Progenitor cell of endocrine pancreas (in vitro differentiated cells): Measurements from ENCODE around the gene OR6M1. TPM values are rescaled to one million over a fixed set of nuclear protein-coding genes. Genes with fewer than 3 reads are reported as not detected.

Experiments used
- DNase-seq: peaks from one replicate; pipeline ENCODE4 v3.0.0; 2021; ENCODE audit warnings: low spot score; ENCODE audit not compliant: unreplicated experiment
- H3K27ac Mint-ChIP-seq: 2 replicates; pipeline ENCODE4 v1.8.0; 2021; ENCODE audit warnings: mild to moderate bottlenecking, moderate library complexity, mixed read lengths
- H3K27me3 Mint-ChIP-seq: 2 replicates; pipeline ENCODE4 v1.8.0; 2021; ENCODE audit warnings: mixed read lengths
- H3K36me3 Mint-ChIP-seq: 2 replicates; pipeline ENCODE4 v1.8.0; 2022; ENCODE audit warnings: mixed read lengths; ENCODE audit not compliant: insufficient read depth
- H3K4me1 Mint-ChIP-seq: 2 replicates; pipeline ENCODE4 v1.8.0; 2021; ENCODE audit warnings: low read depth, mixed read lengths
- H3K4me3 Mint-ChIP-seq: 2 replicates; pipeline ENCODE4 v1.8.0; 2021; ENCODE audit warnings: low read depth, mild to moderate bottlenecking, moderate library complexity, mixed read lengths
- H3K9me3 Mint-ChIP-seq: 2 replicates; pipeline ENCODE4 v1.8.0; 2021; ENCODE audit warnings: low read depth, mixed read lengths
- CTCF ChIP-seq: fragments of 200-600 bp; sonication (generic); IDR thresholded peaks from one replicate; pipeline ENCODE4 v1.5.0; 2021; ENCODE audit warnings: antibody characterized with exemption, mild to moderate bottlenecking; ENCODE audit not compliant: unreplicated experiment
- long read RNA-seq: library from polyadenylated mRNA; unstranded; transcript quantifications from one replicate; pipeline ENCODE4 v2.0.0, GENCODE V29; 2020
- total RNA-seq: library from RNA; stranded (reverse); gene quantifications from 2 replicates; pipeline ENCODE4 v1.2.1, GENCODE V29; 2021

Gene OR6M1, protein sequence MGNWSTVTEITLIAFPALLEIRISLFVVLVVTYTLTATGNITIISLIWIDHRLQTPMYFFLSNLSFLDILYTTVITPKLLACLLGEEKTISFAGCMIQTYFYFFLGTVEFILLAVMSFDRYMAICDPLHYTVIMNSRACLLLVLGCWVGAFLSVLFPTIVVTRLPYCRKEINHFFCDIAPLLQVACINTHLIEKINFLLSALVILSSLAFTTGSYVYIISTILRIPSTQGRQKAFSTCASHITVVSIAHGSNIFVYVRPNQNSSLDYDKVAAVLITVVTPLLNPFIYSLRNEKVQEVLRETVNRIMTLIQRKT
- total RNA-seq = not detected in 2 replicates
- long read RNA-seq = 0 reads

DNA sequence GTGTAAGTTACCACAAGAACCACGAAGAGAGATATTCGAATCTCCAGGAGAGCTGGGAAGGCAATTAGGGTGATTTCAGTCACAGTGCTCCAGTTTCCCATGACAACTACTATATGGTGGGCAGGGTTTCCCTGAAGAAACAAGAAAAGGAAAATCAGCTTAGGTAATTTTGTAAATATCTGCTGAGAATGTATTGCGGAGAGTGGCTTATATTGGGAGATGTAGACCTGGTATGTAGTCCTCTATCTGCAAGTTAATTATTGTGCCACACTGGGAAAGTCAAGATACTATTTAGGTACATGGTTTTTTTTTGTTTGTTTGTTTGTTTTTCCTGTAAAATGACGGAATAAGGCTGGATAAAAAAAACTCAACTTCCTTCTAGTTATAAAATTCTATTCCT lies at the start of gene OR6M1:
TSS of gene OR6M1 (minus strand) at position 101 of the 400 bp plus-strand sequence. CDS start at position 101, 0 bp downstream.
- no peaks in the 10 kb centered on the region for H3K9me3 Mint-ChIP-seq
- no peak for DNase-seq
- H3K27me3 Mint-ChIP-seq = no peaks in the 10 kb centered on the region
- no peak for TF ChIP-seq CTCF
- H3K4me1 Mint-ChIP-seq = no peaks in the 10 kb centered on the region
- no peaks in the 10 kb centered on the region for H3K36me3 Mint-ChIP-seq
- no peak within 1 kb of the TSS for H3K27ac Mint-ChIP-seq
- no peak within 1 kb of the TSS for H3K4me3 Mint-ChIP-seq

DNA sequence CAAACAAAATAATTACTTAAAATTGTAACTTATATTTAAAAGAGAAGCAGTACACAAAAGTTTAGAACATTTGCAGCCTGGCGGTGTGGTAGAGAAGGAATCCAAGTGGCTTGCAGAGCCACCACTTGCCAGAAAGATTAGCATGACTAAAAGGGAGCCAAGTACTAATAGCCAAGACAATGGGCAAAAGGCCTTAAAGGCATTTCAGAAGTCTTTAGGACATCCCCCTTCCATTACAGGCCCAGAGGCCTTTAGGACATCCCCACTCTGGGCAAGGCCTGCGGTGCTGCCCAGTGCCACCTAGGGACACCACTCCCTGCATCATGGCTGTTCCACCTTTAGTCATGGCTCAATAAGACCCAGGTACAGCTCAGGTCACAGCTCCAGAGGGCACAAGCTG lies 46.9 kb upstream of the OR6M1 start:
- Mint-ChIP-seq H3K27ac (no peak overlapping the region), H3K4me3 (no peak overlapping the region), H3K4me1 (no peaks in the 10 kb centered on the region), H3K36me3 (no peaks in the 10 kb centered on the region), H3K27me3 (no peaks in the 10 kb centered on the region), H3K9me3 (peaks cover 20% of the 10 kb centered on the region)
- TF ChIP-seq CTCF = no peak
- no peak for DNase-seq

- peaks cover 15% of the 10 kb centered on the region for H3K9me3 Mint-ChIP-seq
- TF ChIP-seq CTCF = no peak
- no peaks in the 10 kb centered on the region for H3K4me1 Mint-ChIP-seq
- H3K27me3 Mint-ChIP-seq = no peaks in the 10 kb centered on the region
- DNase-seq = no peak
- H3K27ac Mint-ChIP-seq = no peak overlapping the region
- H3K36me3 Mint-ChIP-seq = no peaks in the 10 kb centered on the region
- no peak overlapping the region for H3K4me3 Mint-ChIP-seq
Measured at GRCh38 chr11:123852321-123852720, 46.2 kb upstream of the OR6M1 start.

- no peak for DNase-seq
- no peak overlapping the region for H3K4me3 Mint-ChIP-seq
- no peak overlapping the region for H3K27ac Mint-ChIP-seq
- TF ChIP-seq CTCF = no peak
- H3K27me3 Mint-ChIP-seq = no peaks in the 10 kb centered on the region
- H3K9me3 Mint-ChIP-seq = peaks cover 9% of the 10 kb centered on the region
- no peaks in the 10 kb centered on the region for H3K36me3 Mint-ChIP-seq
- H3K4me1 Mint-ChIP-seq = no peaks in the 10 kb centered on the region
Measured at GRCh38 chr11:123851110-123851509, 45.0 kb upstream of the OR6M1 start.

DNA sequence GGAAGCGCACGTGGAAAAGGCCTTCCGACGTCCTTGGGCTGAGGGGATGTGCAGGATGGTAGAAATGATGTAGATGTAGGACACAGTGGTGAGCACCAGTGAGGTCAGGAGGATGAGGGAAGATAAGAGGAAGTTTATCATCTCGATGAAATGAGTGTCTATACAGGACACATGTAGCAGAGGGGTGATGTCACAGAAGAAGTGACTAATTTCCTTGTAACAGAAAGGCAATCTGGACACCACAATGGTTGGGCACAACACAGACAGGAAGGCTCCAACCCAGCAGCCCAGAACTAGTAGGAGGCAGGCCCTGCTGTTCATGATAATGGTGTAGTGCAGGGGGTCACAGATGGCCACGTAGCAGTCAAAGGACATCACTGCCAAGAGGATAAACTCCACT lies 35.0 kb upstream of the OR6M1 start:
- DNase-seq = no peak
- no peaks in the 10 kb centered on the region for H3K9me3 Mint-ChIP-seq

More for the DNA sequence above, 35.0 kb upstream of the OR6M1 start:
- Mint-ChIP-seq H3K36me3 (no peaks in the 10 kb centered on the region), H3K4me1 (peaks cover 10% of the 10 kb centered on the region), H3K27ac (no peak overlapping the region), H3K4me3 (no peak overlapping the region), H3K27me3 (no peaks in the 10 kb centered on the region)
- no peak for TF ChIP-seq CTCF
